Left ventricle myocardium inferior (tissue), 1 donor: Measurements from ENCODE around the gene SIVA1. TPM values are rescaled to one million over a fixed set of nuclear protein-coding genes. Genes with fewer than 3 reads are reported as not detected.

ENCODE experiments used
- DNase-seq: peaks from one replicate; pipeline ENCODE4 v3.0.0-alpha.2; 2020
- H3K27ac ChIP-seq: fragments of 200-600 bp; replicated peaks from 2 replicates; pipeline ENCODE4 v1.8.0; 2021
- H3K27me3 ChIP-seq: fragments of 200-600 bp; 2 replicates; pipeline ENCODE4 v1.8.0; 2021; ENCODE audit warnings: low read depth
- H3K36me3 ChIP-seq: fragments of 200-600 bp; 2 replicates; pipeline ENCODE4 v1.8.0; 2021
- H3K4me1 ChIP-seq: fragments of 200-600 bp; 2 replicates; pipeline ENCODE4 v1.8.0; 2021
- H3K4me3 ChIP-seq: fragments of 200-600 bp; 2 replicates; pipeline ENCODE4 v1.8.0; 2021; ENCODE audit warnings: mild to moderate bottlenecking, moderate library complexity
- H3K9me3 ChIP-seq: fragments of 200-600 bp; replicated peaks from 2 replicates; pipeline ENCODE4 v1.8.0; 2021
- intact Hi-C: fragments of 100-400 bp; cut with micrococcal nuclease; formaldehyde crosslinking; loops from one replicate; pipeline ENCODE4 v1.11.0; 2022
- total RNA-seq: library from RNA; stranded (reverse); fragmentation: NEBNext Ultra II Directional; extraction: Animal tissue kit (Norgen Biotek cat#: 25700); gene quantifications from one replicate; pipeline ENCODE4 v1.2.1, GENCODE V29; 2021
- TF ChIP-seq, protein P1 (sequence below): fragments of 200-600 bp; IDR thresholded peaks from 2 replicates; pipeline ENCODE4 v1.8.0; 2021; ENCODE audit warnings: antibody characterized with exemption, mild to moderate bottlenecking, borderline replicate concordance
- donor health status: DM: no; HTN: yes; CAD: no; lungs with severe emphysema.

Gene SIVA1
- total RNA-seq, 1 donor from 2014 or later = 55.6 TPM

- Histone ChIP-seq H3K36me3 (peaks cover 43% of the 10 kb centered on the region), H3K9me3 (no peaks in the 10 kb centered on the region), H3K4me1 (peaks cover 93% of the 10 kb centered on the region), H3K27me3 (no peaks in the 10 kb centered on the region), H3K4me3 (no peak overlapping the region), H3K27ac (no peak overlapping the region)
- DNase-seq = no peak
- intact Hi-C loops = no loop called here
- TF ChIP-seq, protein P1, sequence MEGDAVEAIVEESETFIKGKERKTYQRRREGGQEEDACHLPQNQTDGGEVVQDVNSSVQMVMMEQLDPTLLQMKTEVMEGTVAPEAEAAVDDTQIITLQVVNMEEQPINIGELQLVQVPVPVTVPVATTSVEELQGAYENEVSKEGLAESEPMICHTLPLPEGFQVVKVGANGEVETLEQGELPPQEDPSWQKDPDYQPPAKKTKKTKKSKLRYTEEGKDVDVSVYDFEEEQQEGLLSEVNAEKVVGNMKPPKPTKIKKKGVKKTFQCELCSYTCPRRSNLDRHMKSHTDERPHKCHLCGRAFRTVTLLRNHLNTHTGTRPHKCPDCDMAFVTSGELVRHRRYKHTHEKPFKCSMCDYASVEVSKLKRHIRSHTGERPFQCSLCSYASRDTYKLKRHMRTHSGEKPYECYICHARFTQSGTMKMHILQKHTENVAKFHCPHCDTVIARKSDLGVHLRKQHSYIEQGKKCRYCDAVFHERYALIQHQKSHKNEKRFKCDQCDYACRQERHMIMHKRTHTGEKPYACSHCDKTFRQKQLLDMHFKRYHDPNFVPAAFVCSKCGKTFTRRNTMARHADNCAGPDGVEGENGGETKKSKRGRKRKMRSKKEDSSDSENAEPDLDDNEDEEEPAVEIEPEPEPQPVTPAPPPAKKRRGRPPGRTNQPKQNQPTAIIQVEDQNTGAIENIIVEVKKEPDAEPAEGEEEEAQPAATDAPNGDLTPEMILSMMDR = no peak
Measured at GRCh38 chr14:104789752-104790743, 37.1 kb downstream of the SIVA1 start.

- TF ChIP-seq, protein P1 = no peak
- no peak for DNase-seq
- Histone ChIP-seq H3K27ac (peak overlapping the region; percentile 73), H3K4me1 (peaks cover 89% of the 10 kb centered on the region), H3K9me3 (no peaks in the 10 kb centered on the region), H3K4me3 (no peak overlapping the region), H3K27me3 (no peaks in the 10 kb centered on the region), H3K36me3 (peaks cover 43% of the 10 kb centered on the region)
- intact Hi-C loops = no loop called here
Measured at GRCh38 chr14:104791425-104791824, 38.5 kb downstream of the SIVA1 start.

DNA sequence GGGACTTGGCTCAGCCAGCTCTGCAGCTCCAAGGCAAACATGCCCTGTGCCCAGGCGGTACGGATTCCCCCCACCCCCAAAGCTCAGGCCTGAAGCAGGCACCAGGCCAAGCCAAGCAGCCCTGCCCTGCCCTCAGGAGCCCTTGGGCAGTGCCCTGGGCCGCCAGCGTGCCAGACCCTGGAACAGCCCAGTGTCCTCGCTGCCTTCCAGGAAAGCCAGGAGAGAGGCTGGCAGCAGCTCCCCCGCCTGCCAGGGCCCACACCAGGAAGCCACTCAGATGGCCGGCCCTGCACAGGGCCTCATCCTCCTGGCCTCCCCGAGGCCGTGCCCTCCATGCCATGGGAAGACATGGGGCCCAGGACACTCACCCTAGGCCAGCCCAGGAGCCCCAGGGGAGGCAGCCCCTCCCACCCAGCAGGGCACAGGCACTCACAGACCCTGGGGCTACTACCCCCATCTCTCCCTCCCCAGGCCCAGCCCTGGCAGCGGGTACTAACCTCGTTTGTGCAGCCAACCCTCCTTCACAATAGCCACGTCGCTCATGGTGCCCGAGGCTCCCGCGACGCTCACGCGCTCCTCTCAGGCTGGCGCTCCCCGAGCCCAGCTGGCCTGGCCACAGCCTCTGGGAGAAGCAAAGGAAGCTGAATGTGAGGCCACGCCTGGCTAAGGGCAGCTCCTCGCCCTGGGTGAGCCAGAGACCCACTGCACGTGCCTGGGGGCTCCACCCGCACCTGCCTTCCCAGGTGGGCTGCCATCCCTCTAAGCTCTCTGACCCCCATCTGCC, 39.3 kb downstream of the SIVA1 start:
- peaks cover 42% of the 10 kb centered on the region for H3K36me3 ChIP-seq

GRCh38 chr14:104792945-104793702, 40.2 kb downstream of the SIVA1 start:
- Histone ChIP-seq H3K36me3 (peaks cover 37% of the 10 kb centered on the region), H3K27me3 (no peaks in the 10 kb centered on the region), H3K9me3 (no peaks in the 10 kb centered on the region), H3K4me3 (peak overlapping the region; percentile 87), H3K4me1 (peaks cover 89% of the 10 kb centered on the region), H3K27ac (peak overlapping the region; percentile 87)
- intact Hi-C loops = no loop called here
- DNase-seq = no peak
- TF ChIP-seq, protein P1 = no peak

More for the DNA sequence above, 39.3 kb downstream of the SIVA1 start:
- Histone ChIP-seq H3K27ac (peak overlapping the region; percentile 73), H3K4me1 (peaks cover 89% of the 10 kb centered on the region), H3K9me3 (no peaks in the 10 kb centered on the region), H3K4me3 (no peak overlapping the region), H3K27me3 (no peaks in the 10 kb centered on the region)
- DNase-seq = peak; percentile 76
- TF ChIP-seq, protein P1 = no peak
- intact Hi-C loops = no loop called here

DNA sequence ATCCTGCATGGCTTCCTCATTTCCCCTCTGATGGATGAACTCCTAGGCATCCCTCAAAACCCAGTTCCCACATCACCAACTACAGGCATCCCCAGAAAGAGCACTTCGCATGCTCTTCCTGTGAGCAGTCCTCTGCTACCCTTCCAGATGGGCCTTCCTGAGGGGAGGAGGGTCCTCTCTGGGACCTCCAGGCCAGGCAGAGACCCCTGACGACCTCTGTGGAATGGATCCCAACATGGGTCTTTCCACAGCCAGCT, 40.7 kb downstream of the SIVA1 start:
- TF ChIP-seq, protein P1 = no peak
- H3K4me1 ChIP-seq = peaks cover 89% of the 10 kb centered on the region
- no peaks in the 10 kb centered on the region for H3K9me3 ChIP-seq
- DNase-seq = no peak
- peak overlapping the region; percentile 87 for H3K4me3 ChIP-seq
- H3K27me3 ChIP-seq = no peaks in the 10 kb centered on the region
- peaks cover 37% of the 10 kb centered on the region for H3K36me3 ChIP-seq
- intact Hi-C loops = no loop called here
- peak overlapping the region; percentile 87 for H3K27ac ChIP-seq
